WTC11 (cell line): Measurements from ENCODE around the gene FANCE.

Experiments used
- ARID4B ChIP-seq: sonication (generic); formaldehyde crosslinking; IDR thresholded peaks from 2 replicates; pipeline ENCODE4 v1.8.0; 2023; ENCODE audit warnings: missing genetic modification reagents, mild to moderate bottlenecking, borderline replicate concordance
- CREB1 ChIP-seq: sonication (generic); formaldehyde crosslinking; IDR thresholded peaks from 2 replicates; pipeline ENCODE4 v1.8.0; 2023; ENCODE audit warnings: mild to moderate bottlenecking, missing genetic modification reagents
- CTCF ChIP-seq: fragments of 200-600 bp; IDR thresholded peaks from 2 replicates; pipeline ENCODE4 v1.8.0; 2022; ENCODE audit warnings: antibody characterized with exemption
- E2F5 ChIP-seq: sonication (generic); formaldehyde crosslinking; IDR thresholded peaks from 2 replicates; pipeline ENCODE4 v1.8.1; 2022; ENCODE audit warnings: mild to moderate bottlenecking, moderate library complexity, missing genetic modification reagents
- ERG ChIP-seq: fragments of 250-450 bp; sonication (Bioruptor Pico); IDR thresholded peaks from 2 replicates; pipeline ENCODE4 v1.8.0; 2021; ENCODE audit warnings: mild to moderate bottlenecking
- GABPB1 ChIP-seq: sonication (generic); formaldehyde crosslinking; IDR thresholded peaks from 2 replicates; pipeline ENCODE4 v1.8.1; 2023; ENCODE audit warnings: mild to moderate bottlenecking, missing genetic modification reagents
- HMGXB4 ChIP-seq: sonication (generic); formaldehyde crosslinking; IDR thresholded peaks from 2 replicates; pipeline ENCODE4 v1.8.1; 2023; ENCODE audit warnings: mild to moderate bottlenecking, moderate library complexity, missing genetic modification reagents
- MAX ChIP-seq: sonication (generic); formaldehyde crosslinking; IDR thresholded peaks from 2 replicates; pipeline ENCODE4 v1.8.0; 2022; ENCODE audit warnings: mild to moderate bottlenecking, missing genetic modification reagents
- MLX ChIP-seq: sonication (generic); formaldehyde crosslinking; IDR thresholded peaks from 2 replicates; pipeline ENCODE4 v1.8.1; 2023; ENCODE audit warnings: mild to moderate bottlenecking, missing genetic modification reagents, moderate library complexity
- PRRX2 ChIP-seq: fragments of 250-450 bp; sonication (Bioruptor Pico); IDR thresholded peaks from 2 replicates; pipeline ENCODE4 v1.8.0; 2021; ENCODE audit warnings: mild to moderate bottlenecking
- RELA ChIP-seq: sonication (generic); formaldehyde crosslinking; IDR thresholded peaks from 2 replicates; pipeline ENCODE4 v1.8.1; 2022; ENCODE audit warnings: missing genetic modification reagents, mild to moderate bottlenecking, borderline replicate concordance
- TEAD4 ChIP-seq: sonication (generic); formaldehyde crosslinking; IDR thresholded peaks from 2 replicates; pipeline ENCODE4 v1.8.0; 2022; ENCODE audit warnings: mild to moderate bottlenecking, missing genetic modification reagents
- ZNF263 ChIP-seq: sonication (generic); formaldehyde crosslinking; IDR thresholded peaks from 2 replicates; pipeline ENCODE4 v1.8.1; 2022; ENCODE audit warnings: low read depth, mild to moderate bottlenecking, moderate library complexity, missing genetic modification reagents

- TF ChIP-seq E2F5: no peak
- TF ChIP-seq CTCF: no peak
- TF ChIP-seq MAX: no peak
- TF ChIP-seq RELA: no peak
- no peak for TF ChIP-seq TEAD4 (CRISPR knock-in tag)
- no peak for TF ChIP-seq HMGXB4 (CRISPR knock-in tag)
- no peak for TF ChIP-seq ERG
- TF ChIP-seq CREB1: no peak
- no peak for TF ChIP-seq PRRX2 (CRISPR knock-in tag)
- no peak for TF ChIP-seq GABPB1
- no peak for TF ChIP-seq ZNF263
- no peak for TF ChIP-seq ARID4B (CRISPR knock-in tag)
- no peak for TF ChIP-seq MLX (CRISPR knock-in tag)
These were observed 570 bp upstream of the FANCE start for GRCh38 chr6:35451354-35452182.
